ENCODE measurements around the gene LAMC3. TPM values are rescaled to one million over a fixed set of nuclear protein-coding genes. Genes with fewer than 3 reads are reported as not detected.

Gene LAMC3
- total RNA-seq, 1 donor from 2014 or later: 0.03 TPM

DNA sequence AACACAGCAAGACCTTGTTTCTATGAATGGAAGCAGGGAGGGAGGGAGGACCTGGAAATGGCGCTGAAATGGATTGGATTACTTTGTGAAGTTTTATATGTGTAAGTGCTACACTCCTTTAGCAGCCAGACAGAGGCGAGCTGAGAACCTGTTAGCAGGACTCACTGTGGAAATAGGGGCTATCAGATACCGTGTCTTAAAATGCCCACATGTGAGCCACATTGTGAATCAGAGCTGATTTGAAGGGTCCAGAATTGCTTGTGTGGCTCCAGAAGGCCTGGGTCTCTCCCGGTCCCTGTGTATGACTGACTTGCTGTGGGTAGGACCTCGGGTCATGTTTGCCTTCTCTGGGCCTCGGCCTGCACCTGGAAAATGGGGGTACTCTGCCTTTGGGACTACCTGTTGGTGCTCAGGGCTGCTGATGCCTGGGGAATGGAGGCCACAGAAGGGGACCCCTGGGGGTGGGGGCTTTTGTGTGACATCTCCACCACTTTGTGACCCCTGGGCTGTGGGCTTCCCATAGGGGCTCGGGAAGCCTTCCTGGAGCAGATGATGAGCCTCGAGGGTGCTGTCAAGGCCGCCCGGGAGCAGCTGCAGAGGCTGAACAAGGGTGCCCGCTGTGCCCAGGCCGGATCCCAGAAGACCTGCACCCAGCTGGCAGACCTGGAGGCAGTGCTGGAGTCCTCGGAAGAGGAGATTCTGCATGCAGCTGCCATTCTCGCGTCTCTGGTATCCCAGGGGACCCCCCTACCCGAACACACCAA, 63.3 kb downstream of the LAMC3 start:
- no peak for DNase-seq (ENCODE audit: low read depth)

DNA sequence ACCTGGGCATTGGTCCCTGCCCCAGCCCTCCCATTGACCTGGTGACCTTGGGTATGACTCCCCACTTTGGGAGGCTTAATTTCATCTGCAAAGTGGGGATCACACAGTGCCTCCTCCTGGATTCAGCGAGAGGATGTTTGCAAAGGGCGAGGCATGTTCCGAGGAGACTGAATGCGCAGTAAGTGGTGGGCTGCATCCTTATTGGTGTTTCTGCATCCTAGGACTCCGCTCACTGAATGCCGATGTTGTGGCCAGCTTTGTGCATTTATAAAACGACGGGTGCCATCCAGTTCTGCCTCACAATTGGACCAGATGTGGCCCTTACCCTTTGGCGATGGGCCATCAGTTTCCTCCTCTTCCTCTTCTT, 63.9 kb downstream of the LAMC3 start:
- no peak for DNase-seq (ENCODE audit: low read depth)

GRCh38 chr9:131076347-131077195, 67.6 kb downstream of the LAMC3 start:
- DNase-seq (ENCODE audit: low read depth): no peak

GRCh38 chr9:131078427-131079366, 69.7 kb downstream of the LAMC3 start:
- no peak for DNase-seq (ENCODE audit: low read depth)

- no peak for DNase-seq (ENCODE audit: low read depth)
Measured at GRCh38 chr9:131080589-131080988, 71.6 kb downstream of the LAMC3 start.

DNA sequence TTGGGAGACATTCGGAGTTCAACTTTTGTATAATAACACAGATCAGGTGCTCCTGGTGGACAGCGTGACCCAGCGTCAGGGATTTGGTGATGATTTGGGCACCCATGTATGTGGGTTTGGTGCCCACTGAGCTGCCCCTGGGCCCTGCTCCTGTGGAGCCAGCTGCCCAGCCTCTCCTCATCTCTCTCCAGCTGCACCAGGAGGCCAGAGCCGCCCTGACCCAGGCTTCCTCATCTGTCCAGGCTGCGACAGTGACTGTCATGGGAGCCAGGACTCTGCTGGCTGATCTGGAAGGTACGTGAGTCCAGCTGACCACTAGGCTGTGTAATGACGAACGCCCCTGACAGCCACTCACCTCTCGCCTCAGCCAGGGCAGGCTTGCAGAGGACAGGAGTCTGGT, 72.9 kb downstream of the LAMC3 start:
- DNase-seq (ENCODE audit: low read depth): no peak

DNA sequence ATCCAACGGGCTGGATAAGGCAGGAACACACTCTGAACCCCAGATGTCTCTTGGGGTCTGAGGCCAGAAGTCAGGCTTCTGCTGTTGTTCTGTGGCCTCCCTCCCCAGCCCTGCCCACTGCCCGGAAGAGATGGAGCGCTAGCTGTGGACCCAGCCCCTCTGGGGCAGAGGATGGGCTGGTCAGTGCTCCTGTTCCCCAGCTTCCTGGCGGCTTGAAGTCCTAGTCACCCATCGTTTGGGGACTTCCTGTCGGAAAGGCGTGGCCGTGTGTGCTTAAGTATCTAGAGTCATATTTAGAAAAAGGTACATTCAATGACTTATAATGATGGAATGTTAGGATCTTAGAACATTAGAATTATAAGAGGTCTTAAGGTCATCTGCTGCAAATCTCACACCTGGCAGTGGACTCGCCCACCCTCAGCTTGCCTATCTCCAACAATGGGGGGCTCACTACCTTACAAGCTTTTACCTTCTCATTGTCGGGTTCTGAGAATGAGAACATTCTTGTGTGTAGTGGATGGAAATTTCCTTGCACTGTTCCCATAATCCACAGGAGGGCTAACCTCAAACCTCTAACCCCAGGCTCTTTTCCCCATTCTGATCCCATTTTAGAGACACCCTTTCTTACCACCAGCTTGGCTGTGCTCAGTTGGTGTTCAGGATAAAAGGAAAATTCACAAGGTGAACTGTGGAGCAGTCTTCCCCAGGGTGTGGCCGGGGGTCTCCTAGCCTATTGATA, 74.0 kb downstream of the LAMC3 start:
- no peak for DNase-seq (ENCODE audit: low read depth)

DNA sequence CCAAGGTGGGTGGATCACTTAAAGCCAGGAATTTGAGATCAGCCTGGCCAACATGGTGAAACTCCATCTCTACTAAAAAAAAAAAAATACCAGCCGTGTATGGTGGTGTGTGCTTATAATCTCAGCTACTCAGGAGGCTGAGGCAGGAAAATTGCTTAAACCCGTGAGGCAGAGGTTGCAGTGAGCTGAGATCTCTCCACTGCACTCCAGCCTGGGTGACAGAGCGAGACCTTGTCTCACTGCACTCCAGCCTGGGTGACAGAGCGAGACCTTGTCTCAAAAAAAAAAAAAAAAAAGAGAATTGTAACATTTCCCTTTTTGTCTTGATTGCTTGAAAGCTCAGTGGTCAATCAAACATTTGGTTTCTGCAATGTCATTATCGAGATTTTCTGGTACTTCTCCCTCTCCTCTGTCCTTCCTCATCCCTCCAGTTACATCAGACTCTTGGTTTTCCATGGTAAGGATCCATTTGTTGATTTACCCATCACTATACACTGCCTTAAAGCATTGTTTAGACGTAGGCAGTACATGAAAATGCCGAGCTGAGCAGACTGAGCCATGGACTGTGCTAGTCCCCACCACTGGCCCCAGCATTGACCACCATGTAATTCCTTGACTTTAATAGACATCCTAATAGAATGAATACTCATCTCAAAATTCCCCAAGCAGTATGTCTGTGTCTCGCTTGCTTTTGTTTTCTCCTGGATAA, 75.8 kb downstream of the LAMC3 start:
- no peak for DNase-seq (ENCODE audit: low read depth)

DNA sequence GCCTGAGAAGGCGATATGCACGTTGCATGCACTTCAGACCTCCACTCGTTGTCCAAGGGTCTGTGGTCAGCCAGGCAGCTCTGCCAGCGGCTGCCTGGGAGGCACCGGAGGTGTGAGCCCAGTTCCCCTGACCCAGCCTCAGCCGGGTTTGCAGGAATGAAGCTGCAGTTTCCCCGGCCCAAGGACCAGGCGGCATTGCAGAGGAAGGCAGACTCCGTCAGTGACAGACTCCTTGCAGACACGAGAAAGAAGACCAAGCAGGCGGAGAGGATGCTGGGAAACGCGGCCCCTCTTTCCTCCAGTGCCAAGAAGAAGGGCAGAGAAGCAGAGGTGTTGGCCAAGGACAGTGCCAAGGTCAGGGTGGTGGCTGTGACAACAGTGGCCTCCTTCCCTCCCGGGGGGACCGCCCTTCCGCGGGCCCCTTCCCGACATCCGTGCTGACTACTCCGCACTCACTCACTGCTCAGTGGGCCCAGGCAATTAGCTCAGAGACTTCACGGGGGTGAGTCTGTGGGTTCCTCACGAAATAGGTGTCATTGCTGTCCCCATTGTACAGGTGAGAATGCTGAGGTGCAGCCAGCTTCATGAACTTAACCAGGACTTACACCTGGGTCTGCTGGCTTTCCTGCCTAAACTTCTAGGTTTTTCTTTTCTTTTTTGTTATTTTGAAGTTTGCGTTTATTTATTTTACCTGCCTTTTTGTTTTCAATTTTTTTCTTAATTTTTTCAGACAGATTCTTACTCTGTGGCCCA, 76.6 kb downstream of the LAMC3 start:
- no peak for DNase-seq (ENCODE audit: low read depth)

- DNase-seq (ENCODE audit: low read depth): no peak
Measured at GRCh38 chr9:131087354-131087893, 78.5 kb downstream of the LAMC3 start.

DNA sequence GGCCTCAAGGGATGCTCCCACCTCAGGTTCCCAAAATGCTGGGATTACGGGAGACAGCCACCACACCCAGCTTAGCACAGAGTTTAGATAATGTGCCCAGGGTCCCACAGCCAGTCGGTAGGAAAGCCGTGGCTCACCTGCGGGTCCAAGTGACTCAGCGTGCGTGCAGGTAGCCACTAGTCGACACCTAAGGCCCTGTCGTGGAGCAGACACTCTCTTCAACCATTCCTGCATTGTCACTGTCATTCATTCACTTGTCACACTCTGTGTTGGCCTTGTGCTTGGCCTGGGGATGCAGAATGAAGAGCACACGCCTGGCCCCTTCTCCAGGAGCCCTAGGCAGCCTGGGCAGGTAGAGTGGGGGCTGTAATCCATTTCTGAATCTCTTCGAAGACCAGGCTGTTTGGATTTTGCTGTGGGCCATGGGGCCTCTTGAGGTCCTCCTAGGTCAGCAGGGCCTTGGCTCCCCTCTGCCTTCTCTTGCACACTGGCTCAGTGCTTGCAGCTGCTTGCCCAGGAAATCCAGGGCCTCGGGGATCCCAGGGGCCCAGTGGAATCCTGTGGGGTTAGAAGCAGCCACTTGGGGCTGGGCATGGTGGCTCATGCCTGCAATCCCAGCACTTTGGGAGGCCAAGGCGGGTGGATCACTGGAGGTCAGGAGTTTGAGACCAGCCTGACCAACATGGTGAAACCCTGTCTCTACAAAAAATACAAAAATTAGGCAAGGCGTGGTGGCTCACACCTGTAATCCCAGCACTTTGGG, 81.2 kb downstream of the LAMC3 start:
- DNase-seq (ENCODE audit: low read depth): no peak

GRCh38 chr9:131091352-131091992, 82.5 kb downstream of the LAMC3 start:
- DNase-seq (ENCODE audit: low read depth): no peak

GRCh38 chr9:131092030-131092429, 83.1 kb downstream of the LAMC3 start:
- DNase-seq (ENCODE audit: low read depth): no peak

DNA sequence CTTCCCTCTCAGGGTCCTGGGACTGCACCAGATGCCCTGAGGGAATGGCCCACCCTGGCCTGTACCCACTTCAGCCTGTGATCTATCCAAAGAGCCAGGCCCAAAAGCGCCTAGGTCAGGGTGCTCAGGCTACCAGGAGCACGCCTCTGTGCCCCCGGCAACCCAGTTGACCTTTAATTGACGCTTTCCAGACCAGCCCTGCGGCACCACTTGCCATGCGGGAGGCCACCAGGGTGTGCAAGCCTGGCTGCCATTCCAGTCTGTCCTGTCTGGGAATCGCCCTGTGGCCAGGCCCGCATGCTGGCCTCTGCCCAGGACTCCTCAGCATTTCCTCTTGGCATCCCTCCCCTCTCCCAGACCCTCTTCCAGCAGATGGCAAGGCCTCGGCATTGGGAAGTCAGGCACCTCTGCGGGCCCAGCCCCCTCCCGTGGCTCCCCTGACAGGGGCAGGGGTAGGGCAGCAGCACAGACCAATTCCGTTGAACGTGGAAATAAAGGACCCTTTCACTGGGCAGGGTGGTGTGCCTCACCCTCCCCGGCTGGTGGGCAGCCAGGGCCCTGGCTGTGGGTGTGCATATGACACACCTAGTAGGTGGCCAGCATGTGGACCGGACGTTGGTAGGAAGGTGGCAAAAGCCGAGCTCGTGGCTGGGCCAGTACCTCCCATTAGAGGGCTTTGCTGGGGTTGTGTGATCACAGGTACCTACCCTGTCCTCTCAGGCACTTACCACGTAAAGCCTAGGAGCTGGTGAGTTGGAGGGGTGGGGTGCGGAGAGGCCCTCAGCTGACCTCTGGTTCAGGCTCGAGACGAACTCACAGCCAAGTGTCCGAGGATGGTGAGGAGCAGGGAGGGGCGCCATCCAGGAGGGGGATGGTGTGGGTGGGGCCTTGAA, 83.8 kb downstream of the LAMC3 start:
- DNase-seq (ENCODE audit: low read depth): no peak

DNA sequence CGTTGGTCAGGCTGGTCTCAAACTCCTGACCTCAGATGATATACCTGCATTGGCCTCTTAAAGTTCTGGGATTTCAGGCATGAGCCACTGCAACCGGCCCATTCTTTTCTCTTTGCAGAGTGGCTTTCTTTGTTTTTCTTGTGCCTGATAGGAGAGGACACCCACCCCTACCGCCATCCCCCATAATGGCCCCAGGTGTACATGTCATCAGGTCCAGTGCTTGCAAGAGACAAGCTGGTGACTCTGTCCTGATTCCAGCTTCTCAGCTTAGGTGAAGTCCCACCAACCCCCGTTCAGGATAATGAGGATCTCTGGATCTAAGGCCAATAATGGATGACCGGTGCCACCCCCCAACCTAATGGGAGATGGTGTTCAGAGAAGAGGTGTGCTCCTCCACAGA, 85.0 kb downstream of the LAMC3 start:
- DNase-seq (ENCODE audit: low read depth): no peak

DNA sequence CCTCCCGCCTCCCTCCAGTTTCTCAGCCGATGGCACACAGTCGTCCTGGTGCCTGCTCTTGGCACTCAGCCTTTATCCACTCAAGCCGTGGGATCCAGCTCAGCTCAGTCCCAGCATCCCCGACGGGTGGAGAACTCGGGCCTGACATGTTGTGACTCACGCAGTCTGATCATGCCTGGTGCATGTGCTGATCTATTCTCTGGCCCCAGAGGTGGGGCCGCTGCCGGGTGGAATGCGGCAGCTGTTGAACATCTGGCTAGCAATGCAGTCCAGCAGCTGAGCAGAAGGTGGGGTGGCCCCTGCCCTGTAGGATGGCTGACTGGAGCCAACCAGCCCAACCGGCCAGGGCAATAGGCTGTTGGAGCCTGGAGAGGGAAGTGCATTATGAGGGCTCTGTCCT, 85.6 kb downstream of the LAMC3 start:
- DNase-seq (ENCODE audit: low read depth): no peak

All from myocyte (in vitro differentiated cells).